OCI-LY1 (cell line): ENCODE measurements around the gene EPAS1.

Experiments
- H2AFZ ChIP-seq: fragments of 200-600 bp; sonication (generic), shearing (Covaris generic); 2 replicates; pipeline ENCODE4 v1.6.0; 2014; ENCODE audit warnings: antibody characterized with exemption, mild to moderate bottlenecking, low read length
- H3F3A ChIP-seq: fragments of 200-600 bp; sonication (generic), shearing (Covaris generic); 2 replicates; pipeline ENCODE4 v1.6.0; 2014; ENCODE audit warnings: mild to moderate bottlenecking, antibody characterized with exemption, low read length, moderate library complexity; ENCODE audit not compliant: insufficient read depth
- H3K27ac ChIP-seq: fragments of 200-600 bp; sonication (generic); 2 replicates; pipeline ENCODE4 v1.5.1; 2014; ENCODE audit warnings: low read length, mixed run types, mild to moderate bottlenecking, low read depth; ENCODE audit not compliant: poor library complexity, severe bottlenecking
- H3K27me3 ChIP-seq: fragments of 200-600 bp; sonication (generic); 2 replicates; pipeline ENCODE4 v1.6.0; 2014; ENCODE audit warnings: antibody characterized with exemption, mild to moderate bottlenecking, low read length, moderate library complexity; ENCODE audit not compliant: insufficient read depth
- H3K36me3 ChIP-seq: fragments of 200-600 bp; sonication (generic); 2 replicates; pipeline ENCODE4 v1.6.1; 2014; ENCODE audit warnings: mild to moderate bottlenecking, antibody characterized with exemption, low read length, moderate library complexity, mixed read lengths; ENCODE audit not compliant: insufficient read depth
- H3K4me1 ChIP-seq: fragments of 200-600 bp; sonication (generic); 2 replicates; pipeline ENCODE4 v1.5.1; 2014; ENCODE audit warnings: mild to moderate bottlenecking, low read length, moderate library complexity; ENCODE audit not compliant: insufficient read depth, severe bottlenecking
- H3K4me2 ChIP-seq: fragments of 200-600 bp; sonication (generic), shearing (Covaris generic); 2 replicates; pipeline ENCODE4 v1.6.1; 2014; ENCODE audit warnings: low read length
- H3K4me3 ChIP-seq: fragments of 200-600 bp; sonication (generic); 2 replicates; pipeline ENCODE4 v1.5.1; 2014; ENCODE audit warnings: low read length, low read depth, mild to moderate bottlenecking, mixed read lengths; ENCODE audit not compliant: poor library complexity, severe bottlenecking
- H3K79me2 ChIP-seq: fragments of 200-600 bp; shearing (Covaris generic); 2 replicates; pipeline ENCODE4 v1.6.1; 2016; ENCODE audit warnings: mixed run types, low read length, mixed read lengths; ENCODE audit not compliant: insufficient read depth
- H3K9ac ChIP-seq: fragments of 200-600 bp; sonication (generic), shearing (Covaris generic); 2 replicates; pipeline ENCODE4 v1.6.1; 2014; ENCODE audit warnings: mild to moderate bottlenecking, low read length, mixed read lengths
- H3K9me2 ChIP-seq: fragments of 200-600 bp; sonication (generic), shearing (Covaris generic); 2 replicates; pipeline ENCODE4 v1.6.1; 2014; ENCODE audit warnings: low read depth, mild to moderate bottlenecking, low read length, mixed read lengths
- H3K9me3 ChIP-seq: fragments of 200-600 bp; shearing (Covaris generic); 2 replicates; pipeline ENCODE4 v1.6.1; 2014; ENCODE audit warnings: low read length, mixed read lengths
- H4K20me1 ChIP-seq: fragments of 200-600 bp; sonication (generic), shearing (Covaris generic); 2 replicates; pipeline ENCODE4 v1.6.0; 2016; ENCODE audit warnings: mild to moderate bottlenecking, low read length; ENCODE audit not compliant: insufficient read depth
- CTCF ChIP-seq: fragments of 200-600 bp; sonication (generic), shearing (Covaris generic); IDR thresholded peaks from 2 replicates; pipeline ENCODE4 v1.5.1; 2017; ENCODE audit warnings: mild to moderate bottlenecking, antibody characterized with exemption, low read length, moderate library complexity, mixed read lengths
- EZH2 ChIP-seq: fragments of 200-600 bp; sonication (generic), shearing (Covaris generic); IDR thresholded peaks from 2 replicates; pipeline ENCODE4 v1.8.0; 2017; ENCODE audit warnings: borderline replicate concordance, mixed run types, mild to moderate bottlenecking, antibody characterized with exemption, low read length, moderate library complexity, mixed read lengths

Gene EPAS1

GRCh38 chr2:46339676-46340459, 42.7 kb downstream of the EPAS1 start:
- Histone ChIP-seq H3K9me2 (no peaks in the 10 kb centered on the region), H3F3A (no peaks in the 10 kb centered on the region), H3K79me2 (no peaks in the 10 kb centered on the region), H3K27ac (no peak overlapping the region), H3K9ac (no peak overlapping the region), H2AFZ (no peak overlapping the region), H3K27me3 (0 out of 2 replicates have a peak, but pooled peaks cover 11% of the 10 kb centered on the region), H3K36me3 (no peaks in the 10 kb centered on the region), H4K20me1 (no peaks in the 10 kb centered on the region), H3K4me1 (no peaks in the 10 kb centered on the region), H3K4me3 (no peak overlapping the region), H3K9me3 (no peaks in the 10 kb centered on the region), H3K4me2 (no peak overlapping the region)
- no peak for TF ChIP-seq CTCF
- TF ChIP-seq EZH2: no peak

- 0 out of 2 replicates have a peak, but pooled peaks cover 8% of the 10 kb centered on the region for H3K27me3 ChIP-seq
- H3F3A ChIP-seq: no peaks in the 10 kb centered on the region
- no peak overlapping the region for H3K27ac ChIP-seq
- H3K4me3 ChIP-seq: no peak overlapping the region
- H4K20me1 ChIP-seq: no peaks in the 10 kb centered on the region
- H3K9ac ChIP-seq: no peak overlapping the region
- H3K9me3 ChIP-seq: no peaks in the 10 kb centered on the region
- H3K36me3 ChIP-seq: no peaks in the 10 kb centered on the region
- TF ChIP-seq CTCF (no peak), EZH2 (no peak)
- no peaks in the 10 kb centered on the region for H3K4me1 ChIP-seq
- H3K9me2 ChIP-seq: no peaks in the 10 kb centered on the region
- H3K4me2 ChIP-seq: no peak overlapping the region
- H3K79me2 ChIP-seq: no peaks in the 10 kb centered on the region
- no peak overlapping the region for H2AFZ ChIP-seq
Measured at GRCh38 chr2:46340740-46341420, 43.7 kb downstream of the EPAS1 start.

GRCh38 chr2:46342566-46343315, 45.5 kb downstream of the EPAS1 start:
- Histone ChIP-seq H3K79me2 (no peaks in the 10 kb centered on the region), H3K4me2 (no peak overlapping the region), H4K20me1 (no peaks in the 10 kb centered on the region), H3K9ac (no peak overlapping the region), H2AFZ (no peak overlapping the region), H3K9me2 (no peaks in the 10 kb centered on the region), H3K36me3 (no peaks in the 10 kb centered on the region), H3K4me3 (no peak overlapping the region), H3K27me3 (no peaks in the 10 kb centered on the region), H3K27ac (no peak overlapping the region), H3K9me3 (no peaks in the 10 kb centered on the region), H3K4me1 (no peaks in the 10 kb centered on the region), H3F3A (no peaks in the 10 kb centered on the region)
- TF ChIP-seq CTCF (no peak), EZH2 (no peak)
